H9 (cell line): Measurements from ENCODE around the gene TXNDC11. TPM values are rescaled to one million over a fixed set of nuclear protein-coding genes. Genes with fewer than 3 reads are reported as not detected.

Experiments
- DNase-seq: peaks from one replicate; pipeline ENCODE4 v3.0.0-alpha.2; 2017
- H2AFZ ChIP-seq: one replicate; pipeline ENCODE4 v1.6.1; 2013; ENCODE audit warnings: mild to moderate bottlenecking, low read length, control low read depth, moderate library complexity
- H2AK5ac ChIP-seq: 2 replicates; pipeline ENCODE4 v1.6.1; 2013; ENCODE audit warnings: low read length, control low read depth, mixed read lengths; ENCODE audit not compliant: insufficient read length
- H2BK120ac ChIP-seq: one replicate; pipeline ENCODE4 v1.6.1; 2013; ENCODE audit warnings: low read depth, mild to moderate bottlenecking, low read length, control low read depth, inconsistent platforms; ENCODE audit not compliant: poor library complexity, severe bottlenecking
- H2BK12ac ChIP-seq: 2 replicates; pipeline ENCODE4 v1.6.1; 2013; ENCODE audit warnings: low read length, control low read depth, mixed read lengths, low read depth; ENCODE audit not compliant: insufficient read length
- H2BK15ac ChIP-seq: 2 replicates; pipeline ENCODE4 v1.6.1; 2013; ENCODE audit warnings: low read depth, low read length, control low read depth
- H2BK20ac ChIP-seq: one replicate; pipeline ENCODE4 v1.6.1; 2013; ENCODE audit warnings: low read depth, mild to moderate bottlenecking, low read length, control low read depth, inconsistent platforms; ENCODE audit not compliant: poor library complexity, severe bottlenecking
- H2BK5ac ChIP-seq: 2 replicates; pipeline ENCODE4 v1.6.1; 2013; ENCODE audit warnings: low read length, control low read depth, mixed read lengths; ENCODE audit not compliant: insufficient read length
- H3K14ac ChIP-seq: 2 replicates; pipeline ENCODE4 v1.6.1; 2013; ENCODE audit warnings: low read length, control low read depth; ENCODE audit not compliant: insufficient read depth
- H3K18ac ChIP-seq: 2 replicates; pipeline ENCODE4 v1.6.1; 2013; ENCODE audit warnings: low read depth, mild to moderate bottlenecking, mixed read lengths, low read length, control low read depth; ENCODE audit not compliant: insufficient read length
- H3K23ac ChIP-seq: 2 replicates; pipeline ENCODE4 v1.6.1; 2013; ENCODE audit warnings: low read length, control low read depth, mixed read lengths, low read depth; ENCODE audit not compliant: insufficient read length
- H3K23me2 ChIP-seq: 2 replicates; pipeline ENCODE4 v1.6.1; 2013; ENCODE audit warnings: low read depth, mild to moderate bottlenecking, mixed read lengths, low read length, control low read depth; ENCODE audit not compliant: insufficient read length, poor library complexity, severe bottlenecking
- H3K27ac ChIP-seq: 2 replicates; pipeline ENCODE4 v1.5.1; 2013; ENCODE audit warnings: low read length, control low read depth, mixed read lengths, low read depth; ENCODE audit not compliant: insufficient read length
- H3K27me3 ChIP-seq: 2 replicates; pipeline ENCODE4 v1.6.1; 2013; ENCODE audit warnings: low read length, control low read depth, inconsistent platforms; ENCODE audit not compliant: insufficient read depth
- H3K4ac ChIP-seq: 2 replicates; pipeline ENCODE4 v1.6.1; 2013; ENCODE audit warnings: low read depth, mild to moderate bottlenecking, control low read depth, inconsistent platforms, low read length, moderate library complexity
- H3K4me1 ChIP-seq: 2 replicates; pipeline ENCODE4 v1.6.1; 2013; ENCODE audit warnings: low read length, control low read depth, inconsistent platforms; ENCODE audit not compliant: insufficient read depth
- H3K4me2 ChIP-seq: 2 replicates; pipeline ENCODE4 v1.6.1; 2013; ENCODE audit warnings: low read length, control low read depth, mixed read lengths; ENCODE audit not compliant: insufficient read length, insufficient read depth
- H3K56ac ChIP-seq: 2 replicates; pipeline ENCODE4 v1.6.1; 2013; ENCODE audit warnings: low read depth, mild to moderate bottlenecking, mixed read lengths, low read length, control low read depth; ENCODE audit not compliant: insufficient read length
- H3K79me1 ChIP-seq: 2 replicates; pipeline ENCODE4 v1.6.1; 2013; ENCODE audit warnings: low read depth, mild to moderate bottlenecking, moderate library complexity, low read length, control low read depth, inconsistent platforms; ENCODE audit not compliant: insufficient read depth, poor library complexity, severe bottlenecking
- H3K79me2 ChIP-seq: 2 replicates; pipeline ENCODE4 v1.6.1; 2013; ENCODE audit warnings: low read length, control low read depth, inconsistent platforms; ENCODE audit not compliant: insufficient read depth
- H3K9ac ChIP-seq: 2 replicates; pipeline ENCODE4 v1.6.1; 2013; ENCODE audit warnings: low read length, control low read depth, mixed read lengths; ENCODE audit not compliant: insufficient read length; ENCODE audit errors: extremely low read depth
- H3K9me3 ChIP-seq: one replicate; pipeline ENCODE4 v1.6.1; 2013; ENCODE audit warnings: low read depth, low read length, inconsistent platforms; ENCODE audit not compliant: control insufficient read depth
- H3T11ph ChIP-seq: one replicate; pipeline ENCODE4 v1.6.1; 2013; ENCODE audit warnings: mild to moderate bottlenecking, low read length, control low read depth, inconsistent platforms
- H4K20me1 ChIP-seq: one replicate; pipeline ENCODE4 v1.6.1; 2013; ENCODE audit not compliant: control insufficient read depth, insufficient read length, insufficient read depth
- H4K5ac ChIP-seq: 2 replicates; pipeline ENCODE4 v1.6.1; 2013; ENCODE audit warnings: low read depth, mild to moderate bottlenecking, mixed read lengths, low read length, control low read depth; ENCODE audit not compliant: insufficient read length
- H4K8ac ChIP-seq: replicated peaks from 2 replicates; pipeline ENCODE4 v1.6.1; 2013; ENCODE audit warnings: low read length, control low read depth, mixed read lengths, low read depth; ENCODE audit not compliant: insufficient read length
- H4K91ac ChIP-seq: 2 replicates; pipeline ENCODE4 v1.6.1; 2013; ENCODE audit warnings: low read depth, mild to moderate bottlenecking, moderate library complexity, mixed read lengths, low read length, control low read depth; ENCODE audit not compliant: insufficient read length
- H3K27ac Mint-ChIP-seq, 3 experiments: 2 replicates in 2 of 3; 3 replicates in 1 of 3; pipeline ENCODE4 v1.8.0; 2020 to 2021; ENCODE audit warnings: mixed read lengths in 3 of 3, mild to moderate bottlenecking in 1 of 3, moderate library complexity in 1 of 3
- H3K27me3 Mint-ChIP-seq: 2 replicates; pipeline ENCODE4 v1.8.0; 2021; ENCODE audit warnings: low read depth, mild to moderate bottlenecking, moderate library complexity, mixed read lengths
- H3K36me3 Mint-ChIP-seq, 3 experiments: 2 replicates in 2 of 3; 3 replicates in 1 of 3; pipeline ENCODE4 v1.8.0; 2020 to 2021; ENCODE audit warnings: low read depth in 3 of 3, mixed read lengths in 3 of 3; ENCODE audit not compliant: insufficient read depth in 1 of 3
- H3K4me1 Mint-ChIP-seq, 2 experiments: 2 replicates each; pipeline ENCODE4 v1.8.0; 2020; ENCODE audit warnings: mixed read lengths in 2 of 2
- H3K4me3 Mint-ChIP-seq, 2 experiments: 2 replicates in 1 of 2; 3 replicates in 1 of 2; pipeline ENCODE4 v1.8.0; 2020 to 2021; ENCODE audit warnings: mild to moderate bottlenecking in 2 of 2, mixed read lengths in 2 of 2, moderate library complexity in 1 of 2
- H3K9me3 Mint-ChIP-seq, 2 experiments: 2 replicates in 1 of 2; 3 replicates in 1 of 2; pipeline ENCODE4 v1.8.0; 2020; ENCODE audit warnings: mild to moderate bottlenecking in 2 of 2, mixed read lengths in 2 of 2, moderate library complexity in 1 of 2
- WGBS: extraction: QIAGEN DNeasy Blood & Tissue Kit; methylation state at CpG from one replicate; pipeline ENCODE4 v1.1.7; 2013; ENCODE audit warnings: missing lambda C conversion rate, low lambda C conversion rate, mixed read lengths; ENCODE audit not compliant: insufficient read length; ENCODE audit errors: extremely low coverage; 5-methylcytosine and 5-hydroxymethylcytosine counted together
- total RNA-seq: library from RNA; stranded (reverse); gene quantifications from 2 replicates; pipeline ENCODE4 v1.2.1, GENCODE V29; 2021
- TF ChIP-seq, protein P1 (sequence below): fragments of 200-600 bp; sonication (generic); conservative IDR thresholded peaks from 3 replicates; pipeline ENCODE4 v1.8.0; 2021; ENCODE audit warnings: antibody characterized with exemption, mild to moderate bottlenecking

The TXNDC11 gene
- total RNA-seq, 1 experiment from 2014 or later: 12.2 TPM

DNA sequence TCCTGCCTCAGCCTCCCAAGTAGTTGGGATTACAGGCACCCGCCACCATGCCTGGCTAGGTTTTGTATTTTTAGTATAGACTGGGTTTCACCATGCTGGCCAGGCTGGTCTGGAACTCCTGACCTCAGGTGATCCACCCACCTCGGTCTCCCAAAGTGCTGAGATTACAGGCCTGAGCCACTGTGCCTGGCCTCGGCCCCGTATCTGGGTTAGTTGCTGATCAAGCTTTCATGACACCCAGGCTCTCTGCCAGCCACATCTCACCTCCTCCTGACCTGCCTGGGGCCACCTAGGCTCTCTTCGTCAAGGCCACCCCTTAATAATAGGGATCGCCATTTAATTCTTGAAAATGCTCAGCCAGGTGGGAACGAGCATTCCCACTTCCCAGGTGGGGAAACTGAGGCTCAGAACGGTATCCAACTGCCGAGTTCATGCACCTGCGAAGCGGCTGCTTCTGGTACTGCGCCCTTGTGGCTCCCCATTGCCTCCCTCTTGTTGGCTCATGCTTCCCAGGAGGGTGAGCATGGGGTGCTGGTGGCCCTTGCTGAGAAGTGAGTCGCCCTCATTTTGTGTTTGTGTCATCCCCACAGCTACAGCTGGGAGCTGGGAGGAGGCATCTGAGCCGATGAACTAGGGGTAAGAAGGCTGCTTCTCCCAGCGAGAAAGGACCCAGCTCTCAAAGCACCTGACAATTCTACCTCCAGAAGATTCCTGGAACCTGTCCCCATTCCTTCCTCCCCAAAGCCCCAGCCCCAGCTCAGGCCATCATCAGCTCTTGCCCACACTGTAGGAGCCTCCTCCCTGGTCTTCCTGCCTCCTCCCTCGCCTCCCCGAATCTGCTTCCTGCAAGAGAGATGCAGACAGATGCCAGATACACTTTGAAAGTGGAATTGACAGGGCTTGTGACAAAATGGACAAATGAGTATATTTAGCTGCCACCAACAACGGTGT is 91.7 kb downstream of the TXNDC11 start:
- no peaks in the 10 kb centered on the region for H4K20me1 ChIP-seq
- DNase-seq: no peak
- no peaks in the 10 kb centered on the region for H3K79me1 ChIP-seq
- H3K4me1 ChIP-seq: no peaks in the 10 kb centered on the region
- H4K91ac ChIP-seq: no peak overlapping the region
- TF ChIP-seq, protein P1, sequence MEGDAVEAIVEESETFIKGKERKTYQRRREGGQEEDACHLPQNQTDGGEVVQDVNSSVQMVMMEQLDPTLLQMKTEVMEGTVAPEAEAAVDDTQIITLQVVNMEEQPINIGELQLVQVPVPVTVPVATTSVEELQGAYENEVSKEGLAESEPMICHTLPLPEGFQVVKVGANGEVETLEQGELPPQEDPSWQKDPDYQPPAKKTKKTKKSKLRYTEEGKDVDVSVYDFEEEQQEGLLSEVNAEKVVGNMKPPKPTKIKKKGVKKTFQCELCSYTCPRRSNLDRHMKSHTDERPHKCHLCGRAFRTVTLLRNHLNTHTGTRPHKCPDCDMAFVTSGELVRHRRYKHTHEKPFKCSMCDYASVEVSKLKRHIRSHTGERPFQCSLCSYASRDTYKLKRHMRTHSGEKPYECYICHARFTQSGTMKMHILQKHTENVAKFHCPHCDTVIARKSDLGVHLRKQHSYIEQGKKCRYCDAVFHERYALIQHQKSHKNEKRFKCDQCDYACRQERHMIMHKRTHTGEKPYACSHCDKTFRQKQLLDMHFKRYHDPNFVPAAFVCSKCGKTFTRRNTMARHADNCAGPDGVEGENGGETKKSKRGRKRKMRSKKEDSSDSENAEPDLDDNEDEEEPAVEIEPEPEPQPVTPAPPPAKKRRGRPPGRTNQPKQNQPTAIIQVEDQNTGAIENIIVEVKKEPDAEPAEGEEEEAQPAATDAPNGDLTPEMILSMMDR: no peak
- Mint-ChIP-seq H3K27ac (no peak overlapping the region), H3K4me1 (no peaks in the 10 kb centered on the region), H3K27me3 (no peaks in the 10 kb centered on the region; the same call in 1 of the 2 replicates), H3K9me3 (no peaks in the 10 kb centered on the region; a peak in 1 of 5 replicates), H3K4me3 (no peak overlapping the region), H3K36me3 (no peaks in the 10 kb centered on the region)
- no peaks in the 10 kb centered on the region for H3K23me2 ChIP-seq
- H4K5ac ChIP-seq: no peak overlapping the region
- no peak overlapping the region for H3K4ac ChIP-seq
- H4K8ac ChIP-seq: no peak overlapping the region
- H2AK5ac ChIP-seq: no peak overlapping the region
- no peak overlapping the region for H2BK120ac ChIP-seq
- H3K18ac ChIP-seq: no peak overlapping the region
- H3K56ac ChIP-seq: no peak overlapping the region
- no CpG with 5 or more reads among the region's 18 CpGs for WGBS
- H3K23ac ChIP-seq: no peak overlapping the region
- H2BK15ac ChIP-seq: no peak overlapping the region
- H3K79me2 ChIP-seq: no peaks in the 10 kb centered on the region
- H3T11ph ChIP-seq: no peak overlapping the region
- H3K4me2 ChIP-seq: no peak overlapping the region
- H3K27me3 ChIP-seq: no peaks in the 10 kb centered on the region
- no peak overlapping the region for H2BK12ac ChIP-seq
- H3K9me3 ChIP-seq: no peaks in the 10 kb centered on the region
- no peak overlapping the region for H2AFZ ChIP-seq
- H3K9ac ChIP-seq: no peak overlapping the region
- no peak overlapping the region for H2BK20ac ChIP-seq
- H3K14ac ChIP-seq: no peak overlapping the region
- H2BK5ac ChIP-seq: no peak overlapping the region
- no peak overlapping the region for H3K27ac ChIP-seq
